Suprapubic skin (tissue), 4 donors: ENCODE measurements around the gene SORCS1. TPM values are rescaled to one million over a fixed set of nuclear protein-coding genes. Genes with fewer than 3 reads are reported as not detected.

Experiments
- DNase-seq, 2 donors: peaks; one replicate each; pipeline ENCODE4 v3.0.0-alpha.2; 2019; ENCODE audit warnings: low spot score in 2 of 2
- H3K27ac ChIP-seq: fragments of 200-600 bp; sonication (generic); one replicate; pipeline ENCODE4 v1.5.1; 2019
- H3K27me3 ChIP-seq: fragments of 200-600 bp; sonication (generic); one replicate; pipeline ENCODE4 v1.5.1; 2019
- H3K36me3 ChIP-seq: fragments of 200-600 bp; sonication (generic); one replicate; pipeline ENCODE4 v1.5.1; 2019
- H3K4me1 ChIP-seq: fragments of 200-600 bp; sonication (generic); one replicate; pipeline ENCODE4 v1.5.1; 2019
- H3K4me3 ChIP-seq: fragments of 200-600 bp; sonication (generic); one replicate; pipeline ENCODE4 v1.5.1; 2019; ENCODE audit warnings: mild to moderate bottlenecking
- H3K9me3 ChIP-seq: fragments of 200-600 bp; sonication (generic); one replicate; pipeline ENCODE4 v1.5.1; 2019
- EP300 ChIP-seq: sonication (generic); formaldehyde crosslinking; IDR thresholded peaks from one replicate; pipeline ENCODE4 v1.6.1; 2017; ENCODE audit warnings: antibody characterized with exemption
- POLR2A ChIP-seq, 2 donors: fragments of 450-650 bp; IDR thresholded peaks; one replicate each; pipeline ENCODE4 v1.6.1; 2017; ENCODE audit warnings: antibody characterized with exemption in 2 of 2, mild to moderate bottlenecking in 2 of 2, moderate library complexity in 2 of 2
- POLR2AphosphoS5 ChIP-seq, 3 donors: sonication (generic); formaldehyde crosslinking; IDR thresholded peaks; one replicate each; pipeline ENCODE4 v1.6.1; 2017; ENCODE audit warnings: antibody characterized with exemption in 3 of 3
- WGBS: methylation state at CpG from one replicate; pipeline ENCODE4 v1.1.5; 2018; 5-methylcytosine and 5-hydroxymethylcytosine counted together
- total RNA-seq, 4 donors: library from RNA; depleted of rRNA; stranded (reverse); fragments of >200 nt; gene quantifications; one replicate each; pipeline ENCODE4 v1.1.0, GENCODE V29; 2016
- TF ChIP-seq, protein P1 (sequence below), 2 donors: fragments of 200-600 bp in 1 of 2; fragments of 450-650 bp in 1 of 2; sonication (generic) in 1 of 2; IDR thresholded peaks; one replicate each; pipeline ENCODE4 v1.5.1; 2016 to 2019; ENCODE audit warnings: antibody characterized with exemption in 2 of 2, mild to moderate bottlenecking in 1 of 2, moderate library complexity in 1 of 2

The SORCS1 gene
- total RNA-seq, 4 donors from 2014 or later: 1.3 to 6.0 (median 3.4) TPM

DNA sequence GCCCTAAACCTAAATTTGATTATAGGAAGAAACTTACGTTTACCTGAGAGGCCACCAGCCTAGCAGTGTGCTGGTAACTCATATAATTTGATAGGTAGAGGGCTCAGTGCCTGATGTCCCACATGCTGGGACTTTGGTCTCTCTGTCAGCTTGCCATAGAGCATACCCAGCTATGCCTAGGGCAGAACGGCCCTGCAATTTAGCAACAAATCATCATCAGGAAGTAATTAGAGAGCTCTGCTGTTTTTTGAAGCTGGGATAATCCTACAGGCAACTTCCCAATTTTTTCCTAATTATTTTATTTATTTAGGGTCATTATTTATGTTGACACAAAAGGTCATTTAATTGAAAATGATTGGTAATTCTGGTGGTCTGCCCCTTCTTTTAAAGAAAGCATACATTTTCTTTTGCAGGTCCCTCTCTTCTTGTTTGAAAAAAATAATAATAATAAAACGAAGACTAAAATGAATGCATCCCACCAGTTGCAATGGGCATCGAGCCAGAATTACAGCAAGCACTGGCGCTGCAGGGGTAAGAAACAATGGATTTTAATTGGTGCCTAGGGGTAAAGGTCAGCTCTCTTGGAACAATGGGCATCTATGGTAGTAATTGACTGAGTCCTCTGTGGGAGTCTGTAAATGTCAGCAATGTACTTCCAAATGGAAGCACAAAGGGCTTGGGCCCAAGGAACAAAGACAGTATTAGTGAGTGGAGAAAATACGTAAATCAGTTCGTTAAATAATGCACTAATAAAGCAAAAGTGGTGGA lies 348.0 kb downstream of the SORCS1 start:
- no peaks in the 10 kb centered on the region for H3K27me3 ChIP-seq
- DNase-seq: no peak
- no peaks in the 10 kb centered on the region for H3K4me1 ChIP-seq
- 57% methylated on average over 7 of the region's 7 CpGs for WGBS
- no peak overlapping the region for H3K27ac ChIP-seq
- no peaks in the 10 kb centered on the region for H3K36me3 ChIP-seq
- TF ChIP-seq, protein P1, sequence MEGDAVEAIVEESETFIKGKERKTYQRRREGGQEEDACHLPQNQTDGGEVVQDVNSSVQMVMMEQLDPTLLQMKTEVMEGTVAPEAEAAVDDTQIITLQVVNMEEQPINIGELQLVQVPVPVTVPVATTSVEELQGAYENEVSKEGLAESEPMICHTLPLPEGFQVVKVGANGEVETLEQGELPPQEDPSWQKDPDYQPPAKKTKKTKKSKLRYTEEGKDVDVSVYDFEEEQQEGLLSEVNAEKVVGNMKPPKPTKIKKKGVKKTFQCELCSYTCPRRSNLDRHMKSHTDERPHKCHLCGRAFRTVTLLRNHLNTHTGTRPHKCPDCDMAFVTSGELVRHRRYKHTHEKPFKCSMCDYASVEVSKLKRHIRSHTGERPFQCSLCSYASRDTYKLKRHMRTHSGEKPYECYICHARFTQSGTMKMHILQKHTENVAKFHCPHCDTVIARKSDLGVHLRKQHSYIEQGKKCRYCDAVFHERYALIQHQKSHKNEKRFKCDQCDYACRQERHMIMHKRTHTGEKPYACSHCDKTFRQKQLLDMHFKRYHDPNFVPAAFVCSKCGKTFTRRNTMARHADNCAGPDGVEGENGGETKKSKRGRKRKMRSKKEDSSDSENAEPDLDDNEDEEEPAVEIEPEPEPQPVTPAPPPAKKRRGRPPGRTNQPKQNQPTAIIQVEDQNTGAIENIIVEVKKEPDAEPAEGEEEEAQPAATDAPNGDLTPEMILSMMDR (IDR thresholded peaks at IDR 0.05): no peak
- TF ChIP-seq EP300: no peak
- no peak for TF ChIP-seq POLR2AphosphoS5 (IDR thresholded peaks at IDR 0.05)
- TF ChIP-seq POLR2A (IDR thresholded peaks at IDR 0.05): no peak
- H3K4me3 ChIP-seq: no peak overlapping the region
- no peaks in the 10 kb centered on the region for H3K9me3 ChIP-seq

GRCh38 chr10:106815427-106816043 lies 349.0 kb downstream of the SORCS1 start:
- Histone ChIP-seq H3K4me1 (no peaks in the 10 kb centered on the region), H3K27me3 (no peaks in the 10 kb centered on the region), H3K27ac (no peak overlapping the region), H3K4me3 (no peak overlapping the region), H3K9me3 (no peaks in the 10 kb centered on the region), H3K36me3 (no peaks in the 10 kb centered on the region)
- no peak for TF ChIP-seq EP300
- no peak for TF ChIP-seq POLR2A (IDR thresholded peaks at IDR 0.05)
- TF ChIP-seq, protein P1 (IDR thresholded peaks at IDR 0.05): no peak
- TF ChIP-seq POLR2AphosphoS5 (IDR thresholded peaks at IDR 0.05): no peak
- DNase-seq: no peak
- WGBS: 71% methylated on average over 3 of the region's 3 CpGs

- H3K27me3 ChIP-seq: no peaks in the 10 kb centered on the region
- TF ChIP-seq POLR2A (IDR thresholded peaks at IDR 0.05): no peak
- WGBS: 79% methylated on average over 1 of the region's 1 CpG
- H3K36me3 ChIP-seq: no peaks in the 10 kb centered on the region
- DNase-seq: no peak
- no peaks in the 10 kb centered on the region for H3K9me3 ChIP-seq
- no peaks in the 10 kb centered on the region for H3K4me1 ChIP-seq
- H3K4me3 ChIP-seq: no peak overlapping the region
- no peak overlapping the region for H3K27ac ChIP-seq
Measured at GRCh38 chr10:106804992-106805582, 359.4 kb downstream of the SORCS1 start.

- TF ChIP-seq EP300 (no peak), POLR2AphosphoS5 (IDR thresholded peaks at IDR 0.05) (no peak), POLR2A (IDR thresholded peaks at IDR 0.05) (no peak)
- TF ChIP-seq, protein P1 (IDR thresholded peaks at IDR 0.05): no peak
- Histone ChIP-seq H3K4me1 (no peaks in the 10 kb centered on the region), H3K36me3 (no peaks in the 10 kb centered on the region), H3K27me3 (no peaks in the 10 kb centered on the region), H3K27ac (no peak overlapping the region), H3K4me3 (no peak overlapping the region), H3K9me3 (no peaks in the 10 kb centered on the region)
- 90% methylated on average over 4 of the region's 4 CpGs for WGBS
- no peak for DNase-seq
Measured at GRCh38 chr10:106802949-106803348, 361.6 kb downstream of the SORCS1 start.

DNA sequence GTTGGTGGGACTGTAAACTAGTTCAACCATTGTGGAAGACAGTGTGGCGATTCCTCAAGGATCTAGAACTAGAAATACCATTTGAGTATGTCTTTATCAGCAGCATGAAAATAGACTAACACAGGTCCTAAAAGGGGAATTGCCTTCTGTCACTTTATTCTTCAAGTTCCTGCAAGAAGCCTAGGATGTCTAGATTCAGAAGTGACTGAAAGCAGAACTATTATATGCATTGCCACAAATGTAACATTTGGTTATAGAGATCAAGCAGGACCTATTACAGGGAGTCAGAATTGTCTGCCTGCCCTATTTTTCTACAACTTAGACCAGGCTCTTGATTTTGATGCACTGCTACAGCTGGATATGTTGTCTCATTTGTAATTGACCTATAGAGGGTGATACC lies 364.7 kb downstream of the SORCS1 start:
- H3K9me3 ChIP-seq: no peaks in the 10 kb centered on the region
- WGBS: 82% methylated on average over 1 of the region's 1 CpG
- H3K4me3 ChIP-seq: no peak overlapping the region
- H3K4me1 ChIP-seq: no peaks in the 10 kb centered on the region
- H3K36me3 ChIP-seq: no peaks in the 10 kb centered on the region
- no peak for DNase-seq
- no peaks in the 10 kb centered on the region for H3K27me3 ChIP-seq
- no peak overlapping the region for H3K27ac ChIP-seq
- no peak for TF ChIP-seq EP300
- no peak for TF ChIP-seq POLR2A (IDR thresholded peaks at IDR 0.05)
- no peak for TF ChIP-seq POLR2AphosphoS5 (IDR thresholded peaks at IDR 0.05)
- TF ChIP-seq, protein P1 (IDR thresholded peaks at IDR 0.05): no peak
